GM12873 (cell line): ENCODE results near the gene FADS1.
A peak's percentile ranks its signal among the peaks of the same experiment; 100 is the strongest.

Experiments used
- TF ChIP-seq, protein P1 (sequence below): IDR thresholded peaks from 2 replicates; pipeline ENCODE4 v1.5.1; 2012; ENCODE audit warnings: low read depth, mild to moderate bottlenecking, moderate library complexity, low read length, control low read depth; ENCODE audit not compliant: insufficient read depth; ENCODE audit errors: missing control alignments

Gene FADS1

DNA sequence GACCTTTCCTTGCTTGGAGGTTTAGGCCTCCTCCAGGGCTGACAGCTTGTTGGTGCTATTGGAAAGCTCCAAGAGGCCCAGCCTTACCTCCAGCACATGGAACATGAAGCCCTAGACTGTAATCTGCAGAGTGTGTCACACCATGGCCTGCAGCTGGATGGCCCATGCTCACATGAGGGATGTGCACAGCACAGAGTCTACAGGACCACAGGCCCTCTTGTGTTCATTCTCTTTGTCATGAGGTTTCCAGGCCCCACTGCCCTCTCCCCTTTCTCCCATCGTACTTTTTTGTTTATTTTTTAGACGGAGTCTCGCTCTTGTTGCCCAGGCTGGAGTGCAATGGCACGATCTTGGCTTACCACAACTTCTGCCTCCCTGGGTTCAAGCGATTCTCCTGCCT lies 10.0 kb downstream of the FADS1 start:
- TF ChIP-seq, protein P1, sequence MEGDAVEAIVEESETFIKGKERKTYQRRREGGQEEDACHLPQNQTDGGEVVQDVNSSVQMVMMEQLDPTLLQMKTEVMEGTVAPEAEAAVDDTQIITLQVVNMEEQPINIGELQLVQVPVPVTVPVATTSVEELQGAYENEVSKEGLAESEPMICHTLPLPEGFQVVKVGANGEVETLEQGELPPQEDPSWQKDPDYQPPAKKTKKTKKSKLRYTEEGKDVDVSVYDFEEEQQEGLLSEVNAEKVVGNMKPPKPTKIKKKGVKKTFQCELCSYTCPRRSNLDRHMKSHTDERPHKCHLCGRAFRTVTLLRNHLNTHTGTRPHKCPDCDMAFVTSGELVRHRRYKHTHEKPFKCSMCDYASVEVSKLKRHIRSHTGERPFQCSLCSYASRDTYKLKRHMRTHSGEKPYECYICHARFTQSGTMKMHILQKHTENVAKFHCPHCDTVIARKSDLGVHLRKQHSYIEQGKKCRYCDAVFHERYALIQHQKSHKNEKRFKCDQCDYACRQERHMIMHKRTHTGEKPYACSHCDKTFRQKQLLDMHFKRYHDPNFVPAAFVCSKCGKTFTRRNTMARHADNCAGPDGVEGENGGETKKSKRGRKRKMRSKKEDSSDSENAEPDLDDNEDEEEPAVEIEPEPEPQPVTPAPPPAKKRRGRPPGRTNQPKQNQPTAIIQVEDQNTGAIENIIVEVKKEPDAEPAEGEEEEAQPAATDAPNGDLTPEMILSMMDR: no peak

DNA sequence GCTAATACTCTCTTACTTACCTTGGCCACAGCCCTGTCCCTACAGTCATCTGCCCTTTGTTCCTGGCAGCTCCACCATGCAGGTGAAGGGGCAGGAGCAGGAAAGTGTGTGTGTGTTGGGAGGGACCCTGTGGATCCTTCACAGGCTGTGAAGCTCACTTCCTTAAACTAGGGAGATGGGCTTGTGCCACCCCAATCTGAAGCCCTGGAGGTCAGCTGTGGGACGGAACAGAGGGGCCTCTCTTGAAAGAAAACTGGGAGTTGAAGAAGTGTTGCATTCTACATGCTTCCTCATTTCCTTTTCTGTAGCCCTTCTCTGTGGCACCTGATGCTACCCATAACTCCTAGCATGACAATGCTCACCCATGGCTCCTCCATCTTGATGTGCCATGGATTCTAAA lies 11.7 kb downstream of the FADS1 start:
- TF ChIP-seq, protein P1: no peak

DNA sequence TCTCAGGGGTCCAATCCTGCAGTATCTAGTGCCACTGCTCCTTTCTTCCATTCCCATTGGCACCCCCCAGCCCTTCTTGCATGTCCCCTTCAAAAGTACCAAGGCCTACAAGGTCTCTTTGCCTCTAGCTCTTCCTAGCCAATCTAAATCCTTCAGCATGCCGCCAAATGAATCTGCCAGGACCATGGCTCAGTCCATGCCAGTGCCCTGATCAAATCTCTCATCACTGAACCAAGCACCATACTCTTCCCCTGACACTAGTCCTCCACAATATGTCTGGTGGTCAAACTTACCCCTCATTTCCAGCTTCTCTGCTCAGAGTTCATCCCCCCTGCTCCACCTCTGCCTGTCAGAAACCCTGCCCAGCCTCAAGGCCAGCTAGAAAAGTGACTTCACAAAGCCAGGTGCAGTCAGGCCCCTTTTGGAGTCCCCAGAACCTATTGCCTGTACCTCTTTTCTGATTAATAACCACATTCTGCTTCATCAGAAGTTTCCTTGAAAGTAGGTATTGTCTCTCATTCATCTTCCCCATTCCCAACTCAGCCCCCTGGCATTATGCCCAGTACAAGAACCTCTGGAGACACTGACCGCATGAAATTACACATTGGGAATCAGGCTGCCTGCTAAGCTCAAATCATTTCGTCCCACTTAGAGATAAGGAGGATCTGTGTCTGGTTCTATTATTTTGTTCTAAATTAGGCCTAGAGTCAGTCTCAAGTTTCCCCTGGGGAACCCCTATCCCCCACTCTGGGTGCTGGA lies 12.7 kb downstream of the FADS1 start:
- TF ChIP-seq, protein P1: no peak

DNA sequence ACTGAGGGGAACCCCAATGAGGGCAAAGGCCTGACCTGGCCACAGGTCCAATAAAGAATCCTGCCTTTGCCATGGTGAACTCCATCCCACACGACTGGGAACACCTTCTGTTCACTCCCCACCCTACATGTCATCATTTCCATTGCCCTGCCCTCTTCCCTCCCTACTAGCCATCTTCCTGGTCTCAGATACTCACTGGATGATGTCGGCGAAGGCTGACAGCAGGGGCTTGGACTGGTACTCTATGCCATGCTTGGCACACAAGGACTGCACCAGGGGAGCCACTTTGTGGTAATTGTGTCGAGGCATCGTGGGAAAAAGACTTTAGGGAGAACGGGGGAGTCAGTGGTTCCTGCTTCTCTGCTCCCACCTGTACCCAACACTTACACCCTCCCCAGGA lies 14.2 kb downstream of the FADS1 start:
- TF ChIP-seq, protein P1: no peak

DNA sequence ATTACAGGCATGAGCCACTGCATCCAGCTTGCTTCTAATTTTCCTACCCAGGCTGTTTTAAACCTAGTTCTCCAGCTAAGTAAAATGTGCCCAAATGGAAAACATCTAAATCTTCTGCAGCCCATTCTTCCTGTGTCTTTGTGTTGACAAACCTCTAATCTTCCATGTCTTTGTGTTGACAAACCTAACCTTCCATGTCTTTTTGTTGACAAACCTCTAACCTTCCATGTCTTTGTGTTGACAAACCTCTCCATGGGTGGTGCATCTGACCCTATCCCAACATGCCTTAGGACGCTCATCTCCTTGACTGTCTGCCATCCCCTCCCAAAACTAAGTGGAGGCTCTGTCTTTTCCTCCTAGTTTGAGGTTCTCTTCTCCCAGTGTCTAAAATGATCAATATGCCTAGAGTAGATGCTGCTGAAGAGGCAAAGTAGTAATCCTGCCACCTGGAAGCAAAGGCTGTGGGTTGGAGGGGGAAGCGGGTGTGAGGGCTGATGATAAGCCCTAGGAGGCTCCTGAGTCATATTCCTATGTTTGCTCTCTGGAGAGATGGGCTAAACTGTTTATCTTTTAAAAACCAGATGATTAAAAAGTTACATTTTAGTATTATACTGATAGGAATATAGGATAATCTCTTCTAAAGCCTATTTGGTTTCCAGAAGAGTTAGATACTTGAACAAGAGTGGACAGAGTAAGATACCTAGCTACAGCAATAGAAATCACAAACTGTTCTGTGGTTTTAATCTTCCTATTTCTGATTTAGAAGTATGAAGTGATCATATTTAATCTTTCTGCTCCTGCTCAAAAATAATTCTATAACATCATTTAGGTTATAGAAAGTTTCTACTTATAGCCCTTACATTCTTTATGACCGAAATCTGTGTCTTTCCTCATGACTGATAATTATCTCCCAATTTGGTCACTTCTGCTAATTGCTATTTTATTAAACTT lies 16.2 kb downstream of the FADS1 start:
- TF ChIP-seq, protein P1: no peak

DNA sequence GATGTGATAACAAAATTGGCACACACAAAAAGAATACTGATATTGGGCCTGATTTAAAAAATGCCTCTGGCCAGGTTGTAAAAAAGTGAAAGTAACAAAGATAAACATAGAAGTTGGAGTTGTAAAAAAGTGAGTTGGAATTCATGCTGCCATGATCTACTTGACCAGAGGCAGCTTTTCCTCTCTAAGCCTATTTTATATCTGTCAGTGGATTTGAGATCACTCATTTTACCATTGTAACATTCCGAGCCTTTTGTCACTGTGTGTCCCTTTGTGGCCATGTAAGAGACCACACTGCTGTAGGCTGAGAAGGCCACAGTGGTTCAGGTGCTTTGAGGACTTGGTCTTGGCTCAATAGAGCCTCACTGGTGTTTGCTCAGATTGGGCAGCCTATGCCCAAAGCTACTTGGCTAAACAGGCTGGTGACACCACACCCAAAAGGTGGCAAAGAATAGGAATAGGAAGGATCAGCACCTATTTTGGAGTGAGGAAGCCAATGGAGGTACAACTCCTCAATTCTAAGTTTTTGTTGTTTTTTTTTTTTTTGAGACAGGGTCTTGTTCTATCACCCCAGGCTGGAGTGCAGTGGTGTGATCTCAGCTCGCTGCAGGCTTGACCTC lies 17.0 kb downstream of the FADS1 start:
- TF ChIP-seq, protein P1: no peak

DNA sequence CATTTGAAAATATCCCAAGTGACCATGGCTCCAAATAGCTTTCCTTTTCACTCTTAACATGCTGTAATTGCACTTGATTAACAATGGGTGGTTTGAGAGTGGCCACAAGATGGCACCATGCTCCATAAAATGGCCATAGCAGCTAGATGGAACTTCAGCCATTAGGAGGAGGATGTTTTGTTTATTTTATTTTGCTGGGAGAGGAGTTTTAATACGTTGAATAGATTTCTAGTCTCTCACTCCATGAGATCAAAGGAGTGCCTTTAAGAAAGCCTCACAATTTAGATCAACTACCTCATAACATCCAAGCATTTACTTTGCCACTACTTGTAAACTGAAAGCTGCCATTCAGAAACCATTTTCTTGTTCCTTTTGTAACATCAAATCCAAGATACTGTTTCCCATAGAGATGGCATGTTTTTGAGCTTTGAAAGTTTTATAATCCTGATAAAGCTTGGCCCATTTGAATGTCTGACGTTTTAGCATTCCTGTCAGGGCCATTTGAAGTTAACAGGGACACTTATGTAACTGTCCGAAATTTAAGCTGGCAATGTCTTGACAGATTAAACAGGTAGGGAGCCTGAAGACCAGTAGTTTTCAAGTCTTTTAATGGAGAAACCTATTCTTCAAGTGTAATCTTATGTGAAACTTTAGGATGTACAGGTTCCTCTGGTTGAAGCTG lies 19.4 kb downstream of the FADS1 start:
- TF ChIP-seq, protein P1: peak; percentile 74
